ENCODE measurements around the gene THSD7A.

GRCh38 chr7:11552676-11553296 is 279.2 kb downstream of the THSD7A start:
- no peak for TF ChIP-seq CTCF (conservative IDR thresholded peaks at IDR 0.05; ENCODE audit: low read depth, low read length)
- no peak for TF ChIP-seq POLR2A (IDR thresholded peaks at IDR 0.05; ENCODE audit: low read depth, low read length)
- no peak for TF ChIP-seq USF2 (IDR thresholded peaks at IDR 0.05; ENCODE audit: low read depth, low read length)

Data from IMR-90 (cell line).